GM19025 (cell line): Measurements from ENCODE around the gene LSM14A.
"Not testable (repeated sequence)": the region's sequence is repeated elsewhere in the genome, so short reads cannot be mapped to it uniquely, and the experiment has no call there.

ENCODE experiments used
- ATAC-seq: cut with Tn5 transposase; IDR thresholded peaks from one replicate; pipeline ENCODE4 v1.9.1; 2021; ENCODE audit warnings: mild to moderate bottlenecking, low read depth, moderate library complexity; ENCODE audit not compliant: unreplicated experiment

The LSM14A gene

DNA sequence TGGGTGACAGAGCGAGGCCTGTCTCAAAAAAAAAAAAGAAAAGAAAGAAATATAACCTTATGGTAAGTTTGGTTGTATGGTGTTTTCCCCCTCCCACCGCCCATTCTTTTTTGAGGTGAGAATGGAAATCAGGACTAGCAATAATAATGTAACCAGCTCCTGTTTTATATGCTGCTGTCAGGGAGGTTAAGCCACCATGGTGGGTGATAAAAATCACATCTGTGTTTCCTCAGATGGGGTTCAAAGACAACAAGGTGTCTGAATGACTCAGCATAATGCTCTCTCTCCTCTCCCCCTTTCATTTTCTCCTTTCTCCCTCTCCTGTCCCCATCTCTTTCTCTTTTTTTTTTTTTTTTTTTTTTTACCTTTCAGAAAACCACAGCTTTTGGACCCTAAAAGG is 53.7 kb downstream of the LSM14A start:
- ATAC-seq, result no peak

- no peak for ATAC-seq
These were observed 56.0 kb downstream of the LSM14A start for GRCh38 chr19:34228347-34228746.

- no peak for ATAC-seq
These were observed 56.5 kb downstream of the LSM14A start for GRCh38 chr19:34228762-34229161.

DNA sequence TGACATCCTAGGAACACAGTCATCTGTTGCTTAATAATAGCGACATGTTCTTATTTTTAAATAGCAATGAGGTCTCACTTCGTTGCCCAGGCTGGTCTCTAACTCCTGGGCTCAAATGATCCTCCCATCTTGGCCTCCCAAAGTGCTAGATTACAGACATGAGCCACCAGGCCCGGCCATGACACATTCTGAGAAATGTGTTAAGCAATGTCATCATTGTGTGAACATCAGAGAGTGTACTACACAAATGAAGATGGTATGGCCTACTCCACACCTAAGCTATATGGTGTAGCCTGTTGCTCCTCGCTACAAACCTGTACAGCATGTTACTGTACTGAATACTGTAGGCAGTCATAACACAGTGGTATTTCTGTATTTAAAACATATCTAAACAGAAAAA is 57.4 kb downstream of the LSM14A start:
- no peak for ATAC-seq

- no peak for ATAC-seq
These were observed 58.5 kb downstream of the LSM14A start for GRCh38 chr19:34230820-34231219.

DNA sequence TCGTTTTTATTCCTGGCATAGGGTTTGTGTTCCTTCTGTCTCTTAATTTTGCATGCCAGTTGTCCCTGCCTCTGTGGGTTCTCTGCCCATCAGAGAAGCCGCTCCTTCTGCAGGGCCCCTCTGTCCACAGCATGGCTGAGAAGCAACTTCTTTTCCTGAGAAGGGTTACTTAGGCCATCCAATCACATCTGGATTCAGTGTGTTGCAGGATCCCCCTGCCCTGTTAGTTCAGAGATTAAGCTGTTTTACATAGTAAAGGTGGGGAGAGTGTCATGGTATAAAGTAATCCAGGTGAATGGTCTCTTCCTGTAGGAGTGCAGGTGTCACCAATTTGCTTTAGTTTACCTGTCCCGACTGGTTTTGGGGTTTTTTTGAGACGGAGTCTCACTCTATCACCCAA is 59.1 kb downstream of the LSM14A start:
- no peak for ATAC-seq

DNA sequence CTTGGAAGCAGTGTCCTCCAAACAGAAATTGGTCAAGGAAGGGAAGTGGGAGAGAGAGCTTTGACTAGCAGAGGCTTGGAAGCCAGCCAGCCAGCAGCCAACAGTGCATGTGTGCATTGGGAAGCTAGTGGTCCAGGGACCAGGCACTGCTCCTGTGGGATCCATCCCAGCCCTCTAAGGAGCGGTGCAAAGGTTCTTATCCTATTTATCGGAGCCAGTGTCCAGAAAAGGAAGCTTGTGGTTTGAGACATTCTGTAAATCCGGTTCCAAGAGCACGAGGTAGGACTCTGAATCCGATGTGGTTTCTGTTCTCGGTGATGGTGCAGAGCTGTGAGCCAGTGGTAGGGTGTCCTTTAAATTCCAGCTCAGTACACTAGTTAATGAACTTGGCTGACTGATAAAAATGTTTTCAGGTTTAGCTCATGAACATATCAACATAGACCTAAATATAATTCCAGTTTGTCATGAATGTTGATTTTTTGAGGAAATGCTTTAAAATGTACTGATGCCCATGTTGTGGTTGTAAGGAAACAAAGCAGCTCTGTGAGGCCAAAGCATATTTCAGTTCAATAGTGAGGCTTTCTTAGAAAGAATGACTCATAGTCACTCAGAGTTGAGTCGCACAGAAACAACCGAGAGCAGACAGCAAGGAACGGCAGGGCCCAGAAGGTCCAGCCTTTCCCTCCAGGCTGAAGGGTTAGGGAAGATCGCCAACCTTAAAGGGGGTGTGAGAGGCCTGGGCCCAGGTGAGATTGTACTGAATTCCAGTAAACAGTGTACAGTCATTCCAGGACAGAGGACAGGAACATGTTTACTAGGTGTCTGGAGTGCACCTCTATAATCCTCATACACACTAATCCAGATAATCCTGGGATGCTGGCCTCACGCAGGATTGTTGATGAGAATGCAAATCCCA is 60.5 kb downstream of the LSM14A start:
- no peak for ATAC-seq

DNA sequence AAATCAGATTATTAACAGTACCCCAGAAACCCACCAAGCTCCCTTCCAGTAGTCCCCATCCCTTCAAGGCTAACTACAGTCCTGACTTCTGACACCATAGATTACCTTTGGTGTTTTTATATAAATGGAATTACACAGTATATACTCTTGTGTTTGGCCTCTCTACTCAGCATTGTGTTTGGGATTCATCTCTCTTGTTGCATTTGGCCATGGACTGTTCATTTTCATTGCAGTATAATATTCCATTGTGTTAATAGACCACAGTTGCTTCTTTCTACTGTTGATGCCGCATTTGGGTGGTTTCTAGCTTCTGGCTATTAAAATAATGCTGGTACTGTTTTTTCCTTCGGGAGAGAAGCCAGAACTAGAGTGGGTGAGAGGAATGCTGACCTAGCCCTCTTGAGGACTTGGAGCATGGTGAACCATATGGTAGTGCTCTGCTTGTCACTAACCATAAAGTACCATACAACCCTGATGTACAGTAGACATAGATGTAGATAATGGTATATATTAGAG is 63.2 kb downstream of the LSM14A start:
- ATAC-seq, result no peak

- no peak for ATAC-seq
These were observed 64.0 kb downstream of the LSM14A start for GRCh38 chr19:34236035-34236987.

- ATAC-seq, result no peak
These were observed 65.0 kb downstream of the LSM14A start for GRCh38 chr19:34237283-34237682.

GRCh38 chr19:34237939-34238338 is 65.6 kb downstream of the LSM14A start:
- no peak for ATAC-seq

GRCh38 chr19:34241513-34242337 is 69.4 kb downstream of the LSM14A start:
- no peak for ATAC-seq

- not testable (repeated sequence) for ATAC-seq
These were observed 71.0 kb downstream of the LSM14A start for GRCh38 chr19:34243138-34243875.

DNA sequence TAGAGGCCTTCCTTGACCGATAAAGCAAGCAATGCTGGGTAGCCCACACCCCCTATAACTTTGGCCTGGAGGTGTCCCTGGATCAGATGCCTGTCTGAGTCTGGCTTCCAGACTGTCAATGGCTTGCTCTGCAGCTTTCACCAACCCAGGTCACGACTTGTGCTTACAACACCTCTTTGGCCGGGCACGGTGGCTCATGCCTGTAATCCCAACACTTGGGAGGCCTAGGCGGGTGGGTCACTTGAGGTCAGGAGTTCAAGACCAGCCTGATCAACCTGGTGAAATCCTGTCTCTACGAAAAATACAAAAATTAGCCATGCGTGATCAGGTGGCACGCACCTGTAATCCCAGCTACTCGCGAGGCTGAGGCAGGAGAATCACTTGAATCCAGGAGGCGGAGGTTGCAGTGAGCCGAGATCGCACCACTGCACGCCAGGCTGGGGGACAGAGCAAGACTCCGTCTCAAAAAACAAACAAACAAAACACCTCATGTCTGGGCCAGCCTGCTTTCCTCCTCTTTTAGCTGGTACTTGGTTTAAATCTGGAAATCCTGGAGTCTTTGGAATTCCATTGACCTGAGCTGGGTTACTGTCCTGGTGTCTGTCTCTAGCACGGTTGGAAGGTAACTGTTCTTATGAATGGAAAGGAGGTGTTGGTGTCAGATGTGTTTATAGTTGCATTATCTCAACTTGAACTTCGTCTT is 71.7 kb downstream of the LSM14A start:
- ATAC-seq, result no peak

DNA sequence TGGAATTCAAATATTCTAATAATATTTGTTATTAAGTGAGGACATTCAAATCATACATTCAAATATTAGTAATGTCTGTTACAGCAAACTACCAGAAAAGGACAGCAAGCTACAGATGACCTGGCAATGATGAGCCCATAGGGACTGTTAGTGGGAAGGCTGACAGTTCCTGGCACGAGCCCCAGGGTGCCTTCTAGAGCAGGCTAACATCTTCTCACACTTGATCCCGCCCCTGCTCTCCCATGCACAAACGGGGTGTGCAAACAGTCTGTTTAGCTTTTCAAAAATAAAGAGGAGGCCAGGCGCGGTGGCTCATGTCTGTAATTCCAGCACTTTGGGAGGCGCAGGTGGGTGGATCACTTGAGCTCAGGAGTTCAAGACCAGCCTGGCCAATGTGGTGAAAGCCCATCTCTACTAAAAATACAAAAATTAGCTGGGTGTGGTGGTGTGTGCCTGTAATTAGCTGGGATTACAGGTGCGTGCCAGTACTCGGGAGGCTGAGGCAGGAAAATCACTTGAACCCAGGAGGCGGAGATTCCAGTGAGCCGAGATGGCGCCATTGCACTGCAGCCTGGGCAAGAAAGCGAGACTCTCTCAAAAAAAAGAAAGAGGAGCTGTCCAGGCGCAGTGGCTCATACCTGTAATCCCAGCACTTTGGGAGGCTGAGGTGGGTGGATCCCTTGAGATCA is 72.5 kb downstream of the LSM14A start:
- ATAC-seq, result no peak

GRCh38 chr19:34246340-34246739 is 74.0 kb downstream of the LSM14A start:
- no peak for ATAC-seq

DNA sequence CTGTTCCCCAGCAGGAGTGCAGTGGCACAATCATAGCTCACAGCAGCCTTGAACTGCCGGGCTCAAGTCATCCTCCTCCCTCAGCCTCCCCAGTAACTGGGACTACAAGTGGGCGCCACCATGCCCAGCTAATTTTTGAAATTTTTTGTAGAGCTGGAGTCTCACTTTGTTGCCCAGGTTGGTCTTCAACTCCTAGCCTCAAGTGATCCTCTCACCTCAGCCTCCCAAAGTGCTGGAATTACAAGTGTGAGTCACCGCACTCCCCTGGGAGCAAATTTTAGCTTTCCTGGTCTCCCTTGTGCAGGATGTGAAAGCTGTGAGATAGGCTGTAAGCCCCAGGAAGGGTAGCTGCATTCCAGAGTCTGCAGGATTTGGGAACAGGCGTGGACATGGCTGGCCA is 76.6 kb downstream of the LSM14A start:
- ATAC-seq, result no peak

GRCh38 chr19:34253167-34253566 is 80.9 kb downstream of the LSM14A start:
- not testable (repeated sequence) for ATAC-seq
